ENCODE results near the gene SMC1B.

SMC1B gene

DNA sequence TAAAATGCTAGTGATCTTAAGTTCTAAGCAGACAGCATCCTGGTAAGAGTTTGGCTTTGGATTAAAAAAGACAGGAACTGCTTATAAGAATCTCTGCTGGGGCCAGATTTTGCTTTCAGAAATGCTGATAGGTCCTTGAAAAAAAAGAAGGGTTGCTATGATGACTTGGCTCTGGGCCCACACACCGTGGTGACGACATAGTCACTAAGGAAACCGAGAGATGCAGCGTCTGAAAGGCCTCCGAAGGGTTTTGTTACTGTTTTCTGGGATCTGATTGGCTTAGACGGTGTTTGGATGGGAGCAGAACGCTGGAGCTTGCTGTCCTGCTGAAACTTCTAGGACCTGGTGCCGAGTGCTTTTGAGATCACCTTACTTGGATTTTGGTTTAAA lies 95.2 kb downstream of the SMC1B start:
- no peak overlapping the region for H3K4me3 ChIP-seq (ENCODE audit: low read depth, low read length)
- TF ChIP-seq, protein P1, sequence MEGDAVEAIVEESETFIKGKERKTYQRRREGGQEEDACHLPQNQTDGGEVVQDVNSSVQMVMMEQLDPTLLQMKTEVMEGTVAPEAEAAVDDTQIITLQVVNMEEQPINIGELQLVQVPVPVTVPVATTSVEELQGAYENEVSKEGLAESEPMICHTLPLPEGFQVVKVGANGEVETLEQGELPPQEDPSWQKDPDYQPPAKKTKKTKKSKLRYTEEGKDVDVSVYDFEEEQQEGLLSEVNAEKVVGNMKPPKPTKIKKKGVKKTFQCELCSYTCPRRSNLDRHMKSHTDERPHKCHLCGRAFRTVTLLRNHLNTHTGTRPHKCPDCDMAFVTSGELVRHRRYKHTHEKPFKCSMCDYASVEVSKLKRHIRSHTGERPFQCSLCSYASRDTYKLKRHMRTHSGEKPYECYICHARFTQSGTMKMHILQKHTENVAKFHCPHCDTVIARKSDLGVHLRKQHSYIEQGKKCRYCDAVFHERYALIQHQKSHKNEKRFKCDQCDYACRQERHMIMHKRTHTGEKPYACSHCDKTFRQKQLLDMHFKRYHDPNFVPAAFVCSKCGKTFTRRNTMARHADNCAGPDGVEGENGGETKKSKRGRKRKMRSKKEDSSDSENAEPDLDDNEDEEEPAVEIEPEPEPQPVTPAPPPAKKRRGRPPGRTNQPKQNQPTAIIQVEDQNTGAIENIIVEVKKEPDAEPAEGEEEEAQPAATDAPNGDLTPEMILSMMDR (IDR thresholded peaks at IDR 0.05; ENCODE audit: control insufficient read depth, extremely low read depth, insufficient read depth) = no peak
- DNase-seq (ENCODE audit: low read depth) = no peak

DNA sequence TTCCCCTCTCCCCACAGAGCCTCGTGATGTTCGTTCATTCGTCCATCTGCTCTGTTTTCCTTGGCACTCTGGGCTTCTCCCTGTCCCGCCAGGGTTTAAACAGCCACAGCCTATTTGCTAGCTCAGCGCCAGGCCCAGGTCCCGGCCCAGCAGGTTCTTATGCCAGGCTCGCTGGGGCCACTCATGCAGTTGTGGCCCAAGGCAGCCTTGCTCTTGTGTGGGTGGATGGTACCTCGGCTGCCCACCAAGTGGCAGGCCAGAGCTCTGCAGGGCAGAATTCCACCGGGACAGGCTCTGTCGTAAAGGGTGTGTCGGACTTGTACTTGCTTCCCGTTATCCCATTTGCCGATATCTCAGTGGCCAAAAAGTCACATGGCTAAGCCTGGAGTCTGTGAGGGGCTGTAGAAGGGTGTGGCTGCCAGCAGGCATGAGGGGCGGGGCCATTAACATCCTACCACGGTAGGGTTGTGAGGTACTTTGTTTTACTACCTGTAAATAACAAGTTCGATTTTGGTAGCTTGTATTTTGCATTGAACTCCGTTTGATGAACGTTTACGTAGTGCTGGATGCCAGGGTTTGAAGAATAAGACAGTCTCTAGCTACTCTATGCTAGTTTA lies 95.7 kb downstream of the SMC1B start:
- TF ChIP-seq, protein P1 (IDR thresholded peaks at IDR 0.05; ENCODE audit: control insufficient read depth, extremely low read depth, insufficient read depth) = peak; percentile 30
- DNase-seq (ENCODE audit: low read depth) = peak; percentile 86
- no peak overlapping the region; the same call in 1 of the 2 replicates for H3K4me3 ChIP-seq (ENCODE audit: low read depth, low read length)

DNA sequence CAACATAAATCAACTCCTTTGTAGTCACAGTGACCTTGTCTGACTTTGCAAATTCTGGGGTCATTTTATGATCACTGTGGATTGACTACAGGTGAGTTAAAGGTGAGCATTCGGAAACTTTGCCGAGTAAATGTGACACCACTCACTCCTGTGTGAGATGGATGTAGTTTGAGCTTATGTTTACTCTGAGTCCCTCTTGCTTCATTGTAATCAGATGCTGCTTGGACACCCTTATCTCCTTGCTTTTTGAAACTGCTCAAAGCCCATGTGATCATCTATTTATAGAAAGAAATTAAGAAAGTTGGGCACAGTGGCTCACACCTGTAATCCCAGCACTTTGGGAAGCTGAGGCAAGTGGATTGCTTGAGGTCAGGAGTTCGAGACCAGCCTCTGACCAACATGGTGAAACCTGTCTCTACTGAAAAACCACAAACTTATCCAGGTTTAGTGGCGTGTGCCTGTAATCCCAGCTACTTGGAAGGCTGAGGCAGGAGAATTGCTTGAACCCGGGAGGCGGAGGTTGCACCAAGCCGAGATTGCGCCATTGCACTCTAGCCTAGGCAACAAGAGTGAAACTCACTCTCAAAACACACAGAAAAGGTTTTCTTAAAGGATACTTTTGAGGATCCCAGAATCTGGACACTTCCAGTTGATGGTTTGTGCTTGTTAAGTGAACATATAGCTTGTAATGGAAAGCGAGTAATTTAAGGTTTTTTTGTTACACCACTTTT lies 96.4 kb downstream of the SMC1B start:
- DNase-seq (ENCODE audit: low read depth) = no peak
- TF ChIP-seq, protein P1 (IDR thresholded peaks at IDR 0.05; ENCODE audit: control insufficient read depth, extremely low read depth, insufficient read depth) = no peak
- no peak overlapping the region for H3K4me3 ChIP-seq (ENCODE audit: low read depth, low read length)

DNA sequence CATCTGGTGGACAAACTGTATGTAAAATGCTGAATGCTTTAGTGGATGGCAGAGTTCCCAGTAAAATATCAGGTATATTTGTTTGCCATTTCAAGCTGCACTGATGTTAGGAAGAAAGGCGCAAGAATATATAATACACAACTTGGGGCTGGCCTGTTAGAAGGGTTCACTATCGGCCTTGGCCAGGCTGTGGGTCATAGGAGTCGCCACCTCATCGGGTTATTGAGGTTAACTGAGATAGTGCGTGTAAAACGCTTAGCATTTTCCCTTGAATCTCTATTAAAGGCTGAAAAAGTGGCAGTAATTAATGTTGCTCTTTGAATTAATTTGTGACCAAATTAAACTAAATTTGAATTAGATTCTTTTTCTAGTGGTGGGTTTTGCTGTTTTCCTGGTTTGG lies 98.6 kb downstream of the SMC1B start:
- TF ChIP-seq, protein P1 (IDR thresholded peaks at IDR 0.05; ENCODE audit: control insufficient read depth, extremely low read depth, insufficient read depth) = no peak
- peak overlapping the region; percentile 12; the same call in 1 of the 2 replicates for H3K4me3 ChIP-seq (ENCODE audit: low read depth, low read length)
- DNase-seq (ENCODE audit: low read depth) = no peak

DNA sequence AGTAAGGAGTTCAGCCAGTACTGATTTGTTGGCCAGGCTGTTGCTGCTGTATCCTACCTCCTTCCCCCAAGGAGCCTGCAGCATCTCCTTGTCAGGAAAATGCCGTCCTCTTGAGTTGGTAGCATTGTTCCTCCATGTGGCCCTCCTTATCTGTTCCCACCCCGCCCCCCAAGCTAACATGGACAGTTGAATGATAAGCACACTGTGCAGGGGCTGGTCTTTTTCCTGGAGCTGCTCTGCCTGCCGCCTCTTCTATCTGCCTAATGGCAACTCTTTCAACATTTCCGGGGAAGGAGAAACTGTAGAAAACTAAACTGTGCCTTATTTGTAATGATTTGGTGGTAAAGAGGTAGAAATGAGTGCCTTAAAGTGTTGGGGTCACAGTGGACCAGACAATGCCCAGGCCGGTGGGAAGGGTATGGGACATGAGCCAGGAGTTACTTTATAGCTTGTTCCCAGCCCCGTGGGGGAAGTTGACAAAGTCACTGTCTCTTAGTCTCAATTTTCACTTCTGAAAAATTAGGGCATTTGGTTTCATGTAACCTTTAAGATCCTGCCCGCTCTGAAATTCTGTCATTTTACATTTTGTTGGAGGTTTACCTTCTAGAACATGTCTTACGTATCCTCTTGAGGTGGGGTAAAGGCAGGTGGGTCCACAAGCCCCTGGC lies 99.2 kb downstream of the SMC1B start:
- peak overlapping the region; percentile 14; the same call in 1 of the 2 replicates for H3K4me3 ChIP-seq (ENCODE audit: low read depth, low read length)
- TF ChIP-seq, protein P1 (IDR thresholded peaks at IDR 0.05; ENCODE audit: control insufficient read depth, extremely low read depth, insufficient read depth) = no peak
- DNase-seq (ENCODE audit: low read depth) = no peak

DNA sequence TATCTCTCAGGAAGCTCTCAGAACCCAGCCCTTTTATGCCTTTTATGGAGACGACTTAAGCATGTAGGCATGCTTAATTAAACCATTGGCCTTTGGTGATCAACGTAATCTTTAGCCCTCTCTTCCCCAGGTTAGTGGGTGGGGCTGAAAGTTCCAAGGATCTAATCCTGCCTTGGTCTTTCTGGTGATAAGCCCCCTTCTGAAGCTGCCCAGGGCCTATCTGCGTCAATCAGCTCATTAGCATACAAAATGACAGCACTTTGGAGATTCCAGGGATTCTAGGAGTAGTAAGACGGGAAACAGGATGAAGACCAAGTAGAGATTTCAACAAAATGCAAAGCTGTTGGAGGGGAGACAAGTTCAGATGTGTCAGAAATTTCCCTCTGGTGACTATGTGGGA lies 100.5 kb downstream of the SMC1B start:
- DNase-seq (ENCODE audit: low read depth) = no peak
- TF ChIP-seq, protein P1 (IDR thresholded peaks at IDR 0.05; ENCODE audit: control insufficient read depth, extremely low read depth, insufficient read depth) = no peak
- H3K4me3 ChIP-seq (ENCODE audit: low read depth, low read length) = no peak overlapping the region
